OCI-LY7 (cell line): ENCODE results near the gene GLB1L2. TPM values are rescaled to one million over a fixed set of nuclear protein-coding genes. Genes with fewer than 3 reads are reported as not detected.
"Not testable (repeated sequence)": the region's sequence is repeated elsewhere in the genome, so short reads cannot be mapped to it uniquely, and the experiment has no call there.

ENCODE experiments used
- BruUV-seq: library from RNA; stranded (reverse); fragments of 400-500 nt; replicated peaks from 2 replicates; lab custom pipeline; 2021; lab: Mats Ljungman, UMichigan
- CTCF ChIA-PET: fragments of 300-600 bp; sonication (Branson Sonifier 250); formaldehyde crosslinking; loops from one replicate; lab custom pipeline; 2022; ENCODE audit warnings: antibody characterized with exemption; ENCODE audit not compliant: unreplicated experiment; lab: Charles Lee
- POLR2A ChIA-PET: fragments of 300-600 bp; sonication (Branson Sonifier 250); formaldehyde crosslinking; loops from one replicate; lab custom pipeline; 2022; ENCODE audit warnings: antibody characterized with exemption; lab: Charles Lee
- DNase-seq: peaks from one replicate; pipeline ENCODE4 v3.0.0-alpha.2; 2015; ENCODE audit warnings: low spot score
- H2AFZ ChIP-seq: fragments of 200-600 bp; sonication (generic), shearing (Covaris generic); 2 replicates; pipeline ENCODE4 v1.6.1; 2014; ENCODE audit warnings: mild to moderate bottlenecking, antibody characterized with exemption, low read length, moderate library complexity
- H3K27ac ChIP-seq: fragments of 200-600 bp; sonication (generic); 2 replicates; pipeline ENCODE4 v1.5.1; 2014; ENCODE audit warnings: mixed run types, low read depth, mild to moderate bottlenecking, moderate library complexity, low read length, inconsistent platforms; ENCODE audit not compliant: poor library complexity, severe bottlenecking
- H3K36me3 ChIP-seq: fragments of 200-600 bp; sonication (generic); 2 replicates; pipeline ENCODE4 v1.6.1; 2014; ENCODE audit warnings: mild to moderate bottlenecking, antibody characterized with exemption, low read length, moderate library complexity, mixed read lengths; ENCODE audit not compliant: insufficient read depth
- H3K4me1 ChIP-seq: fragments of 200-600 bp; sonication (generic); 2 replicates; pipeline ENCODE4 v1.5.1; 2014; ENCODE audit warnings: mild to moderate bottlenecking, low read length; ENCODE audit not compliant: insufficient read depth, poor library complexity, severe bottlenecking
- H3K4me2 ChIP-seq: fragments of 200-600 bp; sonication (generic); 2 replicates; pipeline ENCODE4 v1.6.1; 2014; ENCODE audit warnings: mild to moderate bottlenecking, low read length
- H3K4me3 ChIP-seq: fragments of 200-600 bp; sonication (generic); 2 replicates; pipeline ENCODE4 v1.5.1; 2014; ENCODE audit warnings: mild to moderate bottlenecking, low read depth, low read length; ENCODE audit not compliant: poor library complexity, severe bottlenecking
- H3K79me2 ChIP-seq: fragments of 200-600 bp; sonication (generic); 2 replicates; pipeline ENCODE4 v1.6.1; 2016; ENCODE audit warnings: low read depth, mild to moderate bottlenecking, low read length, moderate library complexity, mixed read lengths; ENCODE audit not compliant: insufficient read depth
- H3K9me2 ChIP-seq: fragments of 200-600 bp; sonication (generic); 2 replicates; pipeline ENCODE4 v1.6.1; 2016; ENCODE audit warnings: mild to moderate bottlenecking, low read length, mixed read lengths; ENCODE audit not compliant: insufficient read depth
- H3K9me3 ChIP-seq: fragments of 200-600 bp; sonication (generic); 2 replicates; pipeline ENCODE4 v1.6.1; 2014; ENCODE audit warnings: mild to moderate bottlenecking, mixed run types, low read length, mixed read lengths
- H4K20me1 ChIP-seq: fragments of 200-600 bp; sonication (generic); 2 replicates; pipeline ENCODE4 v1.6.1; 2014; ENCODE audit warnings: mild to moderate bottlenecking, antibody characterized with exemption, low read length, moderate library complexity, mixed read lengths; ENCODE audit not compliant: insufficient read depth
- EZH2phosphoT487 ChIP-seq: fragments of 200-600 bp; sonication (generic); IDR thresholded peaks from 2 replicates; pipeline ENCODE4 v1.6.1; 2018; ENCODE audit warnings: low read depth, borderline replicate concordance, mild to moderate bottlenecking, mixed run types, antibody characterized with exemption, low read length, moderate library complexity, mixed read lengths
- intact Hi-C: fragments of 100-400 bp; cut with micrococcal nuclease; formaldehyde crosslinking; loops from one replicate; pipeline ENCODE4 v1.10.0; 2022; ENCODE audit not compliant: unreplicated experiment
- total RNA-seq, 2 experiments: library from RNA; depleted of rRNA in 1 of 2; stranded (reverse); fragments of >200 nt in 1 of 2; shearing (Covaris generic) in 1 of 2; gene quantifications; 2 replicates each; pipeline ENCODE4 v1.2.3, GENCODE V29; 2014 to 2022
- TF ChIP-seq, protein P1 (sequence below): fragments of 200-600 bp; sonication (generic); conservative IDR thresholded peaks from 2 replicates; pipeline ENCODE4 v1.5.1; 2014; ENCODE audit warnings: mild to moderate bottlenecking, antibody characterized with exemption, low read length, moderate library complexity, mixed read lengths

GLB1L2 gene
- total RNA-seq, 2 experiments from 2014 or later = not detected

DNA sequence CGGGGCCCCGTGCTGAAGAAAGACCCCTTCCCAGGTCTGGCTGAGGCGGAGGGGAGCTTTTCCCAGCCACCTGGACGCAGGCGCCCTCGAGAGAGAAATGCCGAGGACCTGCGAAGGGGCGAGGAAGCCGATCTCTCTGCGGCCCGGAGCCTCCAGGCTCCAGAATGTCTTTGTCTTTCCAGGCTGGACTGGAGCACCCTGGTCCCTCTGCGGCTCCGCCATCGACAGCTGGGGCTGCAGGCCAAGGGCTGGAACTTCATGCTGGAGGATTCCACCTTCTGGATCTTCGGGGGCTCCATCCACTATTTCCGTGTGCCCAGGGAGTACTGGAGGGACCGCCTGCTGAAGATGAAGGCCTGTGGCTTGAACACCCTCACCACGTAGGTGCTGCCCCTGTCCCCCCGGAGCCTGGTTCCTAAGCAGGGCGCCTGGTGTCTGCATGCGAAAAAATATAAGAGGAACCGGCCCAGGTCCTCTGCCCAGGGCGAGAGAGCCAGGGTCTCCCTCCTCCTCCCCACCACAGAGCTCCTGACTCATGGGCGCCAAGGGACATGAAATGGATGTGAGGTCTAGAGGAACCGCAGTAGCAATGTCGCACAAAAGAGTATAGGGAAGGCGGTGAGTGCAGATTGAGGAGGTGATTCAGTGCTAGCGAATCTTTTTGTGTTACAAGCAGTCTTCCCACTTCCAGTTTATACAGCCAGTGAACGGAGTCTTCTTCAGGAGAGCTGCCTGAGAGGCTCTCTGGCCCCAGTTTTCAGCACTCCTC lies 11.0 kb downstream of the GLB1L2 start:
- H3K4me2 ChIP-seq = no peak overlapping the region
- no peak for DNase-seq
- H3K4me1 ChIP-seq = no peaks in the 10 kb centered on the region
- ChIA-PET CTCF (no interaction called here), POLR2A (no interaction called here)
- H2AFZ ChIP-seq = no peak overlapping the region
- no peaks in the 10 kb centered on the region for H3K36me3 ChIP-seq
- H3K4me3 ChIP-seq = no peak overlapping the region
- no TSS peak for BruUV-seq
- H3K9me3 ChIP-seq = no peaks in the 10 kb centered on the region
- no peaks in the 10 kb centered on the region for H4K20me1 ChIP-seq
- TF ChIP-seq, protein P1, sequence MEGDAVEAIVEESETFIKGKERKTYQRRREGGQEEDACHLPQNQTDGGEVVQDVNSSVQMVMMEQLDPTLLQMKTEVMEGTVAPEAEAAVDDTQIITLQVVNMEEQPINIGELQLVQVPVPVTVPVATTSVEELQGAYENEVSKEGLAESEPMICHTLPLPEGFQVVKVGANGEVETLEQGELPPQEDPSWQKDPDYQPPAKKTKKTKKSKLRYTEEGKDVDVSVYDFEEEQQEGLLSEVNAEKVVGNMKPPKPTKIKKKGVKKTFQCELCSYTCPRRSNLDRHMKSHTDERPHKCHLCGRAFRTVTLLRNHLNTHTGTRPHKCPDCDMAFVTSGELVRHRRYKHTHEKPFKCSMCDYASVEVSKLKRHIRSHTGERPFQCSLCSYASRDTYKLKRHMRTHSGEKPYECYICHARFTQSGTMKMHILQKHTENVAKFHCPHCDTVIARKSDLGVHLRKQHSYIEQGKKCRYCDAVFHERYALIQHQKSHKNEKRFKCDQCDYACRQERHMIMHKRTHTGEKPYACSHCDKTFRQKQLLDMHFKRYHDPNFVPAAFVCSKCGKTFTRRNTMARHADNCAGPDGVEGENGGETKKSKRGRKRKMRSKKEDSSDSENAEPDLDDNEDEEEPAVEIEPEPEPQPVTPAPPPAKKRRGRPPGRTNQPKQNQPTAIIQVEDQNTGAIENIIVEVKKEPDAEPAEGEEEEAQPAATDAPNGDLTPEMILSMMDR = no peak
- TF ChIP-seq EZH2phosphoT487 = no peak
- no peaks in the 10 kb centered on the region for H3K79me2 ChIP-seq
- no peaks in the 10 kb centered on the region for H3K9me2 ChIP-seq
- intact Hi-C loops = no loop called here
- H3K27ac ChIP-seq = no peak overlapping the region

DNA sequence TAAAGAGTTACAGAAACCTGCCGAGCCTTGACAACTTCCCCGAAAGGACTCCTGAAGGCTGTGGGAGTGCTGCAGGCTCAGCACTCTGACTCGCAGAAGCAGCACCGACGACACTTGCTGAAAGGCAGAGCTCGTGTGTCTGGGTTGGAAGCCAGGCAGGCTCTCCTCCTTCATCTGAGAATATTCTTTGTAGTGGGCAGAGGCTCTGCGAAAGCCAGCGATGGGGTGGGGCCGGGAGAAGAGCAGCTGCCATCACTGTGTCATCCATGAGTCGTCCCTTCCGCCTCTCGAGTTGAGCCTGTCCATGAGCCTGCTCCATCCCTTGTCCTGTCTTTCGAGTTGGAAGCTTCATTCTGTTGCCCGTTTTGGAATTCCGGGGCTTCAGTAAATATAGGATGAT lies 11.9 kb downstream of the GLB1L2 start:
- no peaks in the 10 kb centered on the region for H3K79me2 ChIP-seq
- ChIA-PET CTCF (no interaction called here), POLR2A (no interaction called here)
- no peak overlapping the region for H3K4me2 ChIP-seq
- no TSS peak for BruUV-seq
- no peak overlapping the region for H2AFZ ChIP-seq
- H3K27ac ChIP-seq = no peak overlapping the region
- TF ChIP-seq, protein P1 = no peak
- TF ChIP-seq EZH2phosphoT487 = no peak
- no peaks in the 10 kb centered on the region for H4K20me1 ChIP-seq
- no peaks in the 10 kb centered on the region for H3K4me1 ChIP-seq
- H3K9me3 ChIP-seq = no peaks in the 10 kb centered on the region
- intact Hi-C loops = no loop called here
- H3K36me3 ChIP-seq = no peaks in the 10 kb centered on the region
- H3K4me3 ChIP-seq = no peak overlapping the region
- no peak for DNase-seq
- H3K9me2 ChIP-seq = no peaks in the 10 kb centered on the region

DNA sequence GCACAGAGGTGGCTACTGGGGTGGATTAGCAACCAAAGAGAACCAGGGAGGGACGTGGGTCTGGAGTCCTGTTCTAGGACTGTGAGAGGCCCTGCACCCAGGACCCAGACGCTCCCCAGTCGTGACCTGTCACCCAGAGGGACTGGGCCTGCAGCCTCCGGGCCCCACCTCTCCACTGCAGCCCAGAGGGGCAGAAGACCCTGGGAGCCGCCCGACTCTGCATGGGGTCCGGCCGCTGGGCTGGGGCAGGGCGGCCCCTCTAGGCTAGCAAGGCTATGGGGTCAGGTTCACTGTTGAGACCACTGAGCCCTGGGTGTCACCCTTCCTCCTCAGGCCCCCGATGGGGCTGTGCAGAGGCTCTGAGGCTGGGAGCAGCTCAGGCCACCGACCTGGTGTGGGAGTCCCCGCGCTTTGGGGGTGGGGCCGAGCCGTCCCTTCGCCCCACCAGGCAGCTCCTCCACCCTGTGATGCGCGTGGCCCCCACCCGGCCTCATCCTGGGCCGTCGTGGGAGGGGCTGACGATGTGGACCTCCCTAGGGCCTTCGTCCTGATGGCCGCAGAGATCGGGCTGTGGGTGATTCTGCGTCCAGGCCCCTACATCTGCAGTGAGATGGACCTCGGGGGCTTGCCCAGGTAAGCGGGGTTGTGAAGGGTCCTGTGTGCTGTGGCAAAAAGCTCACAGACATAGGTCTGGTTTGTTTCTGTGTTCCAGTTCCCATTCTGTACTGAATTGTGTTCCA lies 12.9 kb downstream of the GLB1L2 start:
- H3K4me1 ChIP-seq, POLR2A ChIA-PET, BruUV-seq, H3K9me2 ChIP-seq, H3K27ac ChIP-seq, DNase-seq, intact Hi-C loops, H2AFZ ChIP-seq, H4K20me1 ChIP-seq, H3K36me3 ChIP-seq, H3K79me2 ChIP-seq, H3K9me3 ChIP-seq, H3K4me3 ChIP-seq, H3K4me2 ChIP-seq, CTCF ChIA-PET: not testable (repeated sequence)
